SHP77 (cell line): ENCODE data around the gene KCTD8.
"Not testable (repeated sequence)": the region's sequence is repeated elsewhere in the genome, so short reads cannot be mapped to it uniquely, and the experiment has no call there.

Experiments
- DNase-seq, 2 experiments: peaks; one replicate each; lab custom pipeline; 2025; lab: John Stamatoyannopoulos, UW

The KCTD8 gene

DNA sequence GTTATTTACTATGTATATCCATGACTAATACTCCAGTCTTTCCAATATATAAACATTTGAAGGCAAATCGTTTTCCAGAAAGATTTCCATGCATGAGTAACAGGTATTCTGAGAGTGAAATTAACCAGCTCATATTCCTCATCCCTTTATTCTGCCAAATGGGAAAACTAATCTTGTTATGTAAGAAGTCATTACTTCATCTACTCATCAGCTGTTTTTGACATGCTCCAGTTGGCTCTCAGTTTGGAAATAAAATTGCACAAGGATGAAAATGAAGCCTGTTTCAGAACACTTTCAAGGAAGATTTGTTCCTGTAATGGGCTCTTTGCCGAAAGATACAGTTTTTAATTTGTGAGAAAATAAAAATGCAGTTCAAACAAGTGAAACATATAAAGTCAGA, 121.9 kb downstream of the KCTD8 start:
- no peak for DNase-seq

DNA sequence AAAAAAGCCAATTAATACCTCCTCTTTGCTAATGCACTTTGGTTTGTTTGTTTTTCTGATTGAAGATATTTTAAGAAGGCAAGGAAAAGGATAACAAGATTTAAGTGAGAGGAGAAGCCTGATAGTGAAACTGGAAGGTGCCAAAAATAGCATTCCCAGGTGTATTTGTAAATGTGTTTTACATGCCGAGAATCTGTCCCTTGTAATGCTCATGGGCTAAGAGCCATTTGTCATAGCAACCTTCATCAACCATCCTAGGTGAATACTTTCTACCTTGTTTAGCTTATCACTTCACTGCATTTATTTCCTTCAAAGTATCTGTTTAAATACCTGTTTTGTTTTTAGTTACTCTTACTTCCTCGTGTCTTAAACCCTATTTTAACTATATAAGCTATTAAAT, 127.8 kb downstream of the KCTD8 start:
- DNase-seq, result no peak

DNA sequence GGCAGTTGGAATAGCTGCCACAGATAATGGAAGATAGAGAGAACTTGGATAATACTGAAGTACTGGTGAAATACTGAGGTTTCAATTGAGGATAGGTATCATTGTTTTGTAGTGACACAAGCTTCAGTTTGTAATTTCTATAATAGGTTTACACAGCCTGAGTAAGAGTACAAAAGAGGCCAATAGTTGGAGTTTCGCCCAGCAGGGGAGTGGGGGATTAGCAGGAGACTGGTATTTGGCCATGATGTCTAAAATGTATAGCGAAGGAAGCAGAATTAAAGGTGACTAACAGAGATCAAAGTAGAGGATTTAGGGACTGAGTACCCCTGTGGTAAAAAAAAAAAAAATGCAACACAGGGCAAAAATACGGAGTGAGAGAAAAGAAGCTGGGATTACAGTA, 129.5 kb downstream of the KCTD8 start:
- DNase-seq, result no peak

DNA sequence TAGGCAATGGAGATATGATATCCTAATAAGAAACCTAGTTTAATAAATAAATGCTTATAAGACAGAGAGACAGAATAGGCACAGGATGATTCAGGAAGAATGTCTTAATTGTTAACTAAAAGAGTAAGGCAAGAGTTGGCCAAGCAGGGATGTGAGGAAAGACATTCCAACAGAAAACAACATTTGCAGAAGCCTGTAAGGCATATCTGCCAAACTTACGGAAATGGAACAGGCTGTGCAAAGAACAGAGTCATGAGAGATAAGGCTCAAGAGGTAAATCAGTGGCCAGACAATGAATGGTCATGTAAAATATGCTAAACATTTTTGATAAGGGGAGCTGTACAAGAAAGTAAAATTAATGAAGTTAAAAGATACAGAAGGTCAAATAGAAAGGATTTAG, 134.9 kb downstream of the KCTD8 start:
- no peak for DNase-seq

DNA sequence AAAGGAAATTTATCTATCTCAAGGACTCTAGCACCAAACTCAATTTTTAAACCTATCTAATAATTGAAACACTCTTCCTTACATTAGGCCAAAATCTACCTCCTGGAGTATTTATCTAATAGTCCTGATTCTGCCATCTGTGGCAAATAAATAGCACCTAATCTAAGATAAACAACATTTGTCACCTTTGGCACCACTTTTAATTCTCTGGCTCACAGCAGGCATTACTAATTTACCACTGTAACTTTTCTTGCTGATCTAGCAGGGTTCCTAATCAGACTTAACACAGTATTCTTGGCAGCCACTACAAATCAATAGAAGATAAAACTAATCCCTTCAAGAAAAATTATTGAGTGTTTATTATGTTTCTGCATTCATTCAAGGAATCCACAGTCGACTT, 161.1 kb downstream of the KCTD8 start:
- DNase-seq, result no peak

DNA sequence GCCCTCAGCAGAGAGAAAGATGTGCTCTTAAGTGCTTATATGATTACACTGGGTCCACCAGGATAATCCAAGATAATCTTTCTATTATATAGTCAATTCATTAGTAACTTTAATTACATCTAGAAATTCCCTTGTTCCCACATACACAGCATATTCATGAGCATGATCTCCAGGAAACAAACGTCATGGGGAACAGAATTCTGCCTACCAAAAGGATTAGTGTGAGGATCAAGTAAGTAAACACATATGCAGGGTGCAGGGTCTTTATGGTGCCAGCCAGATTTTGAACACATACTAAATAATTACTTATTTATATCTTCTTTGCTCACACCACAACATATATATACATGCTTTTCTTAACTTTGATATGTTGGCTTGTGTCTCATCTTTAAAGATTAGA, 169.1 kb downstream of the KCTD8 start:
- no peak for DNase-seq

DNA sequence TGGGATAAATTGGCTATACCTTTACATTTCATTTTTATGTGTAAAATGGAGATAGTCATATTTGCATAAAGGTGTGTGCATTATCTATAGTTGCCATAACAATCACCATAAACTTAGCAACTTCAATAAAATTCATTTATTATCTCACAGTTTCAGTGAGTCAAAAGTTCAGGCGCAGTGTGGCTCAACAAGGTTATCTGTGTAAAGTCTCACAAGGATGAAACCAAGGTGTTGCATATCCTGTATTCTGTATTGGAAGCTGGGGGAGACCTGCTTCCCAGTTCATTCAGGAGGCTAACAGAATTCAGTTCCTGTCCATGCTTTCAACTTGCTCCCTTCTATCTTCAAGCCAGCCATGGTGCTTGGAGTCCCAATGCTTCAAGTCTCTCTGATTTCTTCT, 169.5 kb downstream of the KCTD8 start:
- no peak for DNase-seq

DNA sequence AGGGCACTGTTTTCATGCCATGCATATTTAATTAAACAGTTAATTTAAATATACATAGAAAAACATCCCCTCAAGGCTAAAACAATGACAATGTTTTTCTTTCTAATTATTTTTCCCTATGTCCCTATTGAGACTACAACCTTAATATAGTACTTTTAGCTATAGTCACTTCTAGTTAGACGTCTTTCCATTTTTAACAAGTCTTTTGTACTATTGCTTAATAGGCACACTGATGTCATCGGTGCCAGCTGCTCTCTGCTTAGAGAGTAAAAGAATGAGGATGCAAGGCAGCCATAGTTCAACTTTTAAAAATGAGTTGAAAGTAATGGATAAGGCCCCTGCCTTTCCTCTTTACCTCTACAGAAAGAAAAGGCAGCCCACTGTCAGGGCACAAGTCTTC, 191.1 kb downstream of the KCTD8 start:
- DNase-seq, result no peak

DNA sequence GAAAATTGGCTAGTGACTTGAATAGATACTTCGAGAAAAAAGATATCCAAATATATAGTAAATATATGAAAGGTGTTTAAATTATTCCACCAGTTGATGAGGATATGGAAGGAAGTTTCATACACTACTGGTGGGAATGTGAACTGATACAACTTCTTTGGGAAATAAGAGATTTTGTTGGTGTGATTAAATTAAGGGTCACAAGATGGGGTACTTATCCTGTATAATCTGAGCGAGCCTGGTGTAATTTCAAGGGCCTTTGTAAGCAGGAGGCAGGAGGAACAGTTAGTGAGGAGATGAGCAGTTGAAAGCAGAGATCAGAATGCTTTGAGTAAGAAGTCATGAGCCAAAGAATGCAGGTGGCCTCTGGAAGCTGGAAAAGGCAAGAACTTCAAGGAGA, 192.2 kb downstream of the KCTD8 start:
- DNase-seq, result no peak

DNA sequence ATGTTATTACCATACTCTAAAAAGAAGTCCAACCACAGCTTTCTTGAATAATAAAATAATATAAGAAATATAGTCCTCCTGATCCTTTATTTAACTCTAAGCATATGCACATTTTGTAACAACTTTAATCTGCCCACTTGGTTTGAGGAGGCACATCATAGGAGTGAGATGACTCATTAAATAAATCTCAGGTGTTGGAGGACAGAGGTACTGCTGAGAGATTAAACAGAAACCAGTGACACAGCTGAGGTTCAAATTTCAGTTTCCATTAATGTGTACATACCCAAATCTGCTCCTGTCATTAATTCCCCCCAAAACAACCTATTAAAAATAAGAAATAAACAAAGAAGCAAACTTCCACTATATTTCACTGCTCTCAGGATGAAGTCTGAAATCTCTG, 211.0 kb downstream of the KCTD8 start:
- no peak for DNase-seq

DNA sequence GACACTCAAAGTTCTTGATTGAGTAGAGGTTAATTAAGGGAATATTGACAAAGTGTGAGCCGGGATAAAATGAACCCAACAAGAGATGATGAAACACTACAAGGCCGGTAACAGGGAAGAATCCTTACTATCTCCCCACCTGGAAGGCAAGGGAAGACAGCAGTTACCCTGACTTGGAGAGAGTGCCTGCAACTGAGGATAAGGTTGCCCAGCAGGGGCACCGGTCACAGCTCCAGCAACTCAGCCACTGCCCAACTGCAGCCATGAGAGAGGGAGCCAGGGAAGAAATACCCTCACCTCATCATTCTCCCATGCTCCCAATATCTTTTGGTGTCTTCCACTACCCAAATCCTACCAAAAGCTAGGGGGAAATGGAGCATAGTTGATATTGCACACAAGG, 212.7 kb downstream of the KCTD8 start:
- DNase-seq, result no peak

DNA sequence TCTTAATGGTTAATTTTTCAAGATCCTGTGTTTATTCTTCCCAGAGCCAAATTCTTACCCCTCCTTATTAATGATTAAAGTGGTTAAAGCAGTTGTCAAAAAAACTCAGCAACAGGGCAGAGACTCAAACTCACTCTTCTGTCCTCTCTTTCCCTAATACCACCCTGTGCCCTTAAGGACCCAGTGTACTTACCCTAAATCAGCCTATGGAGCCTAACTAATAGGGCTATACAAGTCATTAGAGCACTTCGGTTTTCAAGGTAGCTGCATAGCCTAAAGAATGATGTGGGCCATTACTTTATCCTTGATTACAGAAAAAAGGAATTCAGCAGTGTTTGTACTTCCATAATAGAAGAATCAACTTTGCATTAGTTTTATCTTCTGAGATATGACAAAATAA, 216.3 kb downstream of the KCTD8 start:
- DNase-seq, result no peak

DNA sequence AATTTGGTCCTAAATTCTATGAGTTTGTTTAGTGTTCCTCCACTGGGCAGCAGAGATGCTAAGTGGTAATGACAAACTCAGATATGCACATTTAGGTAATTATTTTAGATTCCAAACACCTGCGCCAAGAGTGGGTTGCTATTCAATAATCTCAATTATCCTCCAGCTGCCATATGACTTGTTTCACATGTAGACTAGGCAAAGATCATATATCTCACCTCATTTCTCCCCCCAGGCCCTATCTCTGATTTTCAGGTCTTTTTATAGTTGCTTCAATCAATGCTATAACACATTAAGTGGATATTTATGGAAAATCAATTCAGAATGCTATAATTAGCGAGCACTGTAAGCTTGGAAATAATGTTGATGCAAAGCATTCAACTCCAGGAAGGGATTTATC, 217.6 kb downstream of the KCTD8 start:
- DNase-seq, result no peak

DNA sequence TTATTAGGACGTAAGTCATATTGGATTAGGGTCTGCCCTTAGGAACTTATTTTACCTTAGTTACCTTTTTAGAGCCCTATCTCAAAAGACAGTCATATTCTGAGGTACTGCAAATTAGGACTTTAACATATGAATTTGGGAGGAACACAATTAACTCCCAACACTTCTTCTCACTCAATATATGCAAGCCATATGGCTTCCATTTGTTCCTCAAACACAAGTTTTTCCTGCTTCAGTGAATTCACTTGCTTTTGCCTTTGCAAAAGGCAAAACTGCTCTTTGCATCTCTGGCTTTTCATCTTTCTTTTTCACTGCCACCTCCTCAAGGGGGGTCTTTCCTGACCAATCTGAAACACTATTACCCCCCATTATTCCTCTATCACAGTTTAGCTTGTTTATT, 220.3 kb downstream of the KCTD8 start:
- no peak for DNase-seq

DNA sequence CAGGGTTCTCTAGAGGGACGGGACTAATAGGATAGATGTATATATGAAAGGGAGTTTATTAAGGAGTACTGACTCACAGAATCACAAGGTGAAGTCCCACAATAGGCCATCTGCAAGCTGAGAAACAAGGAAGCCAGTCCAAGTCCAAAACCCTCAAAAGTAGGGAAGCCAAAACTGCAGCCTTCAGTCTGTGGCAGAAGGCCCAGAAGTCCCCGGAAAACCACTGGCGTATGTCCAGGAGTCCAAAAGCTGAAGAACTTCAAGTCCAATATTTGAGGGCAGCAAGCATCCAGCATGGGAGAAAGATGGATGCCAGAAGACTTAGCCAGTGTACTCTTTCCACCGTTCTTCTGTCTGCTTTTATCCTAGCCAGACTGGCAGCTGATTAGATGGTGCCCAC, 227.2 kb downstream of the KCTD8 start:
- DNase-seq, result no peak

DNA sequence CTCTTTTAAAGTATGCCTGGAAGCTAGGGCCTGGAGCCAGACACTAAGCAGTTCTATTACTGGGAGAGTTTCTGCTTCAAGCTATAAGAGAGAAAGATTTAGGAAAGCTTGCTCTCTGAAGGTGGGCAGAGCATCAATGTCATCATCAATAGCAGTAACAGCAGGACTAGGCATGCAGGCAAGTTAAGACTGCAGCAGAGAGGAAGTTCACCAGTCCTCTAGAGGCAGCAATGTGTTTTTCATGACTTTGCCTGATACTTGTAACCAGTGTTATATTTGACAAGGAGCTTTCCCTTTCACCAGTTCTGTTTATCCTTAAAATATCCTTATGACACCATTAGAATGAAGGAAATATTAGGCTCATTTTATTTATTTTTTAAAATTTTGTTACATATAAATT, 237.9 kb downstream of the KCTD8 start:
- DNase-seq, result no peak

DNA sequence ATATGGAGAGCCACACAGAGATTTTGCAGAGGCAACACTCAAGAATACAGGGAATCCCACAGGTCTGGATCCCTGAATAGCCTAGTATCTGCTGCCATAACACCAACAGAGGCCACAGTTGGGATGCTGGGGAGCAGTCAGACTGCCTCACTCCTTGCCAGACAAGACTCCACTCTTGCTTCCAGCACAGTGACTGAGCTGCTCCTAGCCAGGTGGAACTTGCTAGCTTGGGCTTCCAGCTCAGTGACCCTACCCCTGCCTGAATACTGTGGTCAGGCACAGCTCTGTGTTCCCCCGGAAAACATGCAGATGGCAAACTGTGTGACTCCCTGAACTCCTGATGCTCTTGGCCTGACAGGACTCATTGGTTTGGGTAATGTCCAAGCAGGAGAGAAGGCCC, 251.8 kb downstream of the KCTD8 start:
- no peak for DNase-seq

DNA sequence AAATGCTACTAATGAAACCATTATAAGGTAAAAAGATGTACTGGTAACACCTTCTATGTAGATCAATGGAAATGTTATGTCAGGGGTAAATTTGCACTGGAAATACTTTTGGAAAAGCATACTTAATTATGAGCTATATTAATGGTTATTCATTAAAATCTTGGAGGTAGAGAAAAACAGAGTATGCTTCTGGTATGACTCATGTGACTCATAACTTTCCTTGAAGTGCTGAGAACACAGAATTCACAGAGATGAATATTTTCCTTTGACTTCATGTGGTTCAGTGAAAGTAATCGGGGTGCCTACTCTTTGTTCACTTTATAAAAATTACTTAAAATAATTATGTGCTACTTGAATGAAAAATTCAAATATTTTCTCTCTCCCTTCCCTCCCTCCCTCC, 254.2 kb downstream of the KCTD8 start:
- DNase-seq, result no peak

DNA sequence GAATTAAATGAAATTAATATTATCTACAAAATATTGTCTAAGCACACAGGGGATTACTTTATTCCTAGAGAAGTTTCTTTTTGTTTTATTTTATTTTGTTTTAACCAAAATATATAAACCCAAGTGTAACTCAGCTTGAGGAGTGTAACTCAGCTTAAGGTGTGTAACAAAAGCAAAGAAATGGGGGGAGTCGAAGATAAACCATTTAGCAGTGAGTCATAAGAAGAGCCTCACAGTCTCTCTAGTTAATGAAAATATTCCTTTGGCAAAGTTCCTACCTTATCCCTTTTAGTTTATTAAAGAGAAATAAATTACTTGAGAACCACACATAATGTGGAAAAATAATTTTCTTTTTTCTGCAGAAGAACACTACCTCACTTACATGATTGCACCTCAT, 261.8 kb downstream of the KCTD8 start:
- DNase-seq, result no peak

DNA sequence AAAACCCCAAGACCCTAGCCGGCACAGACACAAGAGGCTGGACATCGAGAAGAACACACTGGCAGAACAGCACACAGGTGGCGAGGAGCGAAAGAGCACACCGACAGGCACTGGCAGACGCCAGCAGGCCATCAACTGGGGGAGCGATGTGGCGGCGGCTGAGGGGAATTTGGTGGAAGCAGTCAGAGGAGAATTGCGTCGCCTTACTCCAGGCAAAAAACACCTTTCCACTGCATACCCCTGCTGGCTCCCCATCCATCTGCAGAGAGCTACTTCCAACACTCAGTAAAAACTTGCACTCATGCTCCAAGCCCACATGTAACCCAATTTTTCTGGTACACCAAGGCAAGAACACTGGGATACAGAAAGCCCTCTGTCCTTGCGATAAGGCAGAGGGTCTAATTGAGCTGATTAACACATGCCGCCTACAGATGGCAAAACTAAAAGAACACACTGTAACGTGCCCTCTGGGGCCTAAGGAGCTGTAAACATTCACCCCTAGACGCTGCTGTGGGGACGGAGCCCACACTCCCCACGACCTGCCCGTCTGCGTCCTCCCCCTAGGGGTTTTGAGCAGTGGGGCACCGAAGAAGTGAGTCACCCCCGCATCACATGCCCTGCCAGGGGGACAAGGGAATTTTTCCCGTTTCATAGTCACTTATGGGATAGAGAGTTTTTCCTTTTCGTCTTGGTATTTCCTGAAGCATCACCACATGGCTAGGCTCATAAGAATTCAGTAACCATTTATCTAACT, 262.3 kb downstream of the KCTD8 start:
- no peak for DNase-seq

DNA sequence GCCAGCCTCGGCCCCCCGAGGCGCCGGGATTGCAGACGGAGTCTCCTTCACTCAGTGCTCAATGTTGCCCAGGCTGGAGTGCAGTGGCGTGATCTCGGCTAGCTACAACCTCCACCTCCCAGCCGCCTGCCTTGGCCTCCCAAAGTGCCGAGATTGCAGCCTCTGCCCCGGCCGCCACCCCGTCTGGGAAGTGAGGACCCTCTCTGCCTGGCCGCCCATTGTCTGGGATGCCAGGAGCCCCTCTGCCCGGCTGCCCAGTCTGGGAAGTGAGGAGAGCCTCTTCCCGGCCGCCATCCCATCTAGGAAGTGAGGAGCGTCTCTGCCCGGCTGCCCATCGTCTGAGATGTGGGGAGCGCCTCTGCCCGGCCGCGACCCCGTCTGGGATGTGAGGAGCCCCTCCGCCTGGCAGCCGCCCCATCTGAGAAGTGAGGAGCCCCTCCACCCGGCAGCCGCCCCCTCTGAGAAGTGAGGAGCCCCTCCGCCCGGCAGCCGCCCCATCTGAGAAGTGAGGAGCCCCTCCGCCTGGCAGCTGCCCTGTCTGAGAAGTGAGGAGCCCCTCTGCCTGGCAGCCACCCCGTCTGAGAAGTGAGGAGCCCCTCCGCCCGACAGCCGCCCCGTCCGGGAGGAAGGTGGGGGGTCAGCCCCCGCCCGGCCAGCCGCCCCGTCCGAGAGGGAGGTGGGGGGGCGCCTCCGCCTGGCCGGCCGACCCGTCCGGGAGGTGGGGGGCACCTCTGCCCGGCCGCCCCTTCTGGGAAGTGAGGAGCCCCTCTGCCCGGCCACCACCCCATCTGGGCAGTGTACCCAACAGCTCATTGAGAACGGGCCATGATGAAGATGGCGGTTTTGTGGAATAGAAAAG, 266.9 kb downstream of the KCTD8 start:
- DNase-seq, result not testable (repeated sequence)

DNA sequence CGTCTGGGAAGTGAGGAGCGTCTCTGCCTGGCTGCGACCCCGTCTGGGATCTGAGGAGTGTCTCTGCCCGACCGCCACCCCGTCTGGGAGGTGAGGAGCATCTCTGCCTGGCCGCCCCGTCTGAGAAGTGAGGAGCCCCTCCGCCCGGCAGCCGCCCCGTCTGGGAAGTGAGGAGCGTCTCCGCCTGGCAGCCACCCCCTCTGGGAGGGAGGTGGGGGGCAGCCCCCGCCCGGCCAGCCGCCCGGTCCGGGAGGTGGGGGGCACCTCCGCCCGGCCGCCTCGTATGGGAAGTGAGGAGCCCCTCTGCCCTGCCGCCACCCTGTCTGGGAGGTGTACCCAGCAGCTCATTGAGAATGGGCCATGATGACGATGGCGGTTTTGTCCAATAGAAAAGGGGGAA, 280.8 kb downstream of the KCTD8 start:
- not testable (repeated sequence) for DNase-seq

DNA sequence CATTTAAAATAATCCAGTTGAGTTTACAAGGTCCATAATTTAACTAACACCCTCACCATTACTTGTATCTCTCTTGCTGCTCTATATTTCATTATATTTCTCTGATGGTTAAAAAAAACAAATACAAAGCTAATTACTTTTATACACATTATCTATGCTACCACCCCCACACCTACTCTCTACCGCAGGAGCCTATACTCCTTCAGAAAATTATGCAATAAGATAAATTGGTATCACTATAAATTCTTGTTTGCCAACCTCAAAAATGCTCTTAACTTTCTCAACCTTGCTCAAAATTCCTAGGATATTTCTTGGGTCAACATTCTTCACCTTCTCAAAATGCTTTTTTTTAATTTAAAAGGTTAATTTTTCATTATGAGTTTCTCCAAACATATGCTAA, 282.7 kb downstream of the KCTD8 start:
- no peak for DNase-seq
